Neuron (in vitro differentiated cells): ENCODE measurements around the gene ZYG11A.
A peak's percentile ranks its signal among the peaks of the same experiment; 100 is the strongest.

Experiments used
- H2AFZ ChIP-seq: one replicate; pipeline ENCODE4 v1.6.1; 2013; ENCODE audit warnings: low read depth, mild to moderate bottlenecking, inconsistent platforms, low read length, moderate library complexity
- H3K27me3 ChIP-seq: one replicate; pipeline ENCODE4 v1.6.1; 2013; ENCODE audit warnings: low read length; ENCODE audit not compliant: insufficient read depth
- H3K36me3 ChIP-seq: one replicate; pipeline ENCODE4 v1.6.1; 2013; ENCODE audit warnings: low read length; ENCODE audit not compliant: insufficient read depth
- H3K4me1 ChIP-seq: one replicate; pipeline ENCODE4 v1.6.1; 2013; ENCODE audit warnings: low read length; ENCODE audit not compliant: insufficient read depth
- H3K4me3 ChIP-seq: 2 replicates; pipeline ENCODE4 v1.5.1; 2013; ENCODE audit warnings: mild to moderate bottlenecking, low read length, moderate library complexity
- H3K9me3 ChIP-seq: one replicate; pipeline ENCODE4 v1.6.1; 2013; ENCODE audit warnings: low read length

The ZYG11A gene

GRCh38 chr1:52899445-52899894 lies 56.9 kb downstream of the ZYG11A start:
- H3K9me3 ChIP-seq = no peaks in the 10 kb centered on the region

GRCh38 chr1:52900402-52900801 lies 57.8 kb downstream of the ZYG11A start:
- Histone ChIP-seq H3K36me3 (no peaks in the 10 kb centered on the region), H2AFZ (no peak overlapping the region), H3K27me3 (peaks cover 3% of the 10 kb centered on the region), H3K9me3 (no peaks in the 10 kb centered on the region), H3K4me3 (no peak overlapping the region), H3K4me1 (no peaks in the 10 kb centered on the region)

More at GRCh38 chr1:52899445-52899894, 56.9 kb downstream of the ZYG11A start:
- Histone ChIP-seq H3K4me1 (no peaks in the 10 kb centered on the region), H2AFZ (no peak overlapping the region), H3K4me3 (no peak overlapping the region), H3K36me3 (no peaks in the 10 kb centered on the region), H3K27me3 (peaks cover 3% of the 10 kb centered on the region)

GRCh38 chr1:52901384-52901783 lies 58.8 kb downstream of the ZYG11A start:
- no peak overlapping the region for H2AFZ ChIP-seq
- peaks cover 3% of the 10 kb centered on the region for H3K27me3 ChIP-seq
- H3K4me3 ChIP-seq = no peak overlapping the region
- H3K4me1 ChIP-seq = no peaks in the 10 kb centered on the region
- no peaks in the 10 kb centered on the region for H3K36me3 ChIP-seq
- no peaks in the 10 kb centered on the region for H3K9me3 ChIP-seq

- no peaks in the 10 kb centered on the region for H3K4me1 ChIP-seq
- H3K27me3 ChIP-seq = no peaks in the 10 kb centered on the region
- H3K9me3 ChIP-seq = no peaks in the 10 kb centered on the region
- no peaks in the 10 kb centered on the region for H3K36me3 ChIP-seq
- no peak overlapping the region for H3K4me3 ChIP-seq
- H2AFZ ChIP-seq = peak overlapping the region; percentile 38
Measured at GRCh38 chr1:52904208-52904926, 61.8 kb downstream of the ZYG11A start.

- Histone ChIP-seq H3K4me1 (no peaks in the 10 kb centered on the region), H3K4me3 (no peak overlapping the region), H2AFZ (peak overlapping the region; percentile 38), H3K36me3 (no peaks in the 10 kb centered on the region), H3K27me3 (no peaks in the 10 kb centered on the region), H3K9me3 (no peaks in the 10 kb centered on the region)
Measured at GRCh38 chr1:52904927-52905698, 62.6 kb downstream of the ZYG11A start.

- no peak overlapping the region for H3K4me3 ChIP-seq
- no peaks in the 10 kb centered on the region for H3K36me3 ChIP-seq
- H3K4me1 ChIP-seq = no peaks in the 10 kb centered on the region
- no peaks in the 10 kb centered on the region for H3K9me3 ChIP-seq
- H3K27me3 ChIP-seq = no peaks in the 10 kb centered on the region
- H2AFZ ChIP-seq = no peak overlapping the region
Measured at GRCh38 chr1:52906135-52906603, 63.6 kb downstream of the ZYG11A start.

GRCh38 chr1:52907068-52907811 lies 64.7 kb downstream of the ZYG11A start:
- H3K9me3 ChIP-seq = no peaks in the 10 kb centered on the region
- no peaks in the 10 kb centered on the region for H3K36me3 ChIP-seq
- H3K4me1 ChIP-seq = no peaks in the 10 kb centered on the region
- H3K4me3 ChIP-seq = no peak overlapping the region
- no peaks in the 10 kb centered on the region for H3K27me3 ChIP-seq
- H2AFZ ChIP-seq = no peak overlapping the region

GRCh38 chr1:52907812-52908153 lies 65.2 kb downstream of the ZYG11A start:
- Histone ChIP-seq H3K9me3 (no peaks in the 10 kb centered on the region), H3K4me1 (no peaks in the 10 kb centered on the region), H3K4me3 (no peak overlapping the region), H3K36me3 (no peaks in the 10 kb centered on the region), H3K27me3 (no peaks in the 10 kb centered on the region), H2AFZ (no peak overlapping the region)

- no peak overlapping the region for H3K4me3 ChIP-seq
- H3K27me3 ChIP-seq = peaks cover 10% of the 10 kb centered on the region
- no peak overlapping the region for H2AFZ ChIP-seq
- no peaks in the 10 kb centered on the region for H3K36me3 ChIP-seq
- no peaks in the 10 kb centered on the region for H3K9me3 ChIP-seq
- H3K4me1 ChIP-seq = no peaks in the 10 kb centered on the region
Measured at GRCh38 chr1:52911541-52911940, 69.0 kb downstream of the ZYG11A start.

GRCh38 chr1:52913014-52913413 lies 70.5 kb downstream of the ZYG11A start:
- Histone ChIP-seq H3K9me3 (no peaks in the 10 kb centered on the region), H3K4me1 (no peaks in the 10 kb centered on the region), H3K36me3 (no peaks in the 10 kb centered on the region), H3K27me3 (peaks cover 15% of the 10 kb centered on the region), H2AFZ (no peak overlapping the region), H3K4me3 (no peak overlapping the region)

GRCh38 chr1:52913537-52913936 lies 71.0 kb downstream of the ZYG11A start:
- Histone ChIP-seq H3K4me1 (no peaks in the 10 kb centered on the region), H3K9me3 (no peaks in the 10 kb centered on the region), H3K27me3 (peaks cover 15% of the 10 kb centered on the region), H3K4me3 (no peak overlapping the region), H2AFZ (no peak overlapping the region), H3K36me3 (no peaks in the 10 kb centered on the region)

- H3K36me3 ChIP-seq = no peaks in the 10 kb centered on the region
- H3K27me3 ChIP-seq = peaks cover 23% of the 10 kb centered on the region
- H3K9me3 ChIP-seq = peaks cover 7% of the 10 kb centered on the region
- no peak overlapping the region for H2AFZ ChIP-seq
- no peaks in the 10 kb centered on the region for H3K4me1 ChIP-seq
- H3K4me3 ChIP-seq = no peak overlapping the region
Measured at GRCh38 chr1:52914463-52914862, 71.9 kb downstream of the ZYG11A start.
